Thoracic aorta (tissue), 2 donors: ENCODE results near the gene PTX3. TPM values are rescaled to one million over a fixed set of nuclear protein-coding genes. Genes with fewer than 3 reads are reported as not detected.

ENCODE experiments used
- ATAC-seq: fragments of 150-250 bp; one replicate; pipeline ENCODE4 v1.8.0; 2017; ENCODE audit warnings: low read depth; ENCODE audit not compliant: insufficient number of reproducible peaks, low FRiP score
- DNase-seq: peaks from one replicate; pipeline ENCODE4 v3.0.0-alpha.2; 2020; ENCODE audit warnings: low spot score
- H3K27ac ChIP-seq, 2 donors: fragments of 200-600 bp; sonication (generic); 1 replicate in 1 of 2; 2 replicates in 1 of 2; pipeline ENCODE4 v1.5.1; 2016; ENCODE audit warnings: mild to moderate bottlenecking in 2 of 2, moderate library complexity in 2 of 2
- H3K27me3 ChIP-seq: fragments of 200-600 bp; sonication (generic); replicated peaks from 2 replicates; pipeline ENCODE4 v1.6.0; 2016; ENCODE audit warnings: mild to moderate bottlenecking; ENCODE audit not compliant: insufficient read depth
- H3K36me3 ChIP-seq: fragments of 200-600 bp; sonication (generic); one replicate; pipeline ENCODE4 v1.5.1; 2016
- H3K4me1 ChIP-seq, 2 donors: fragments of 200-600 bp; sonication (generic); 1 replicate in 1 of 2; 2 replicates in 1 of 2; pipeline versions ENCODE4 v1.5.1 to v1.6.0; 2016; ENCODE audit warnings: low read depth in 2 of 2, mild to moderate bottlenecking in 1 of 2; ENCODE audit not compliant: control insufficient read depth in 1 of 2
- H3K4me3 ChIP-seq: fragments of 200-600 bp; sonication (generic); 2 replicates; pipeline ENCODE4 v1.5.1; 2016; ENCODE audit warnings: mild to moderate bottlenecking
- H3K9me3 ChIP-seq: fragments of 200-600 bp; sonication (generic); 2 replicates; pipeline ENCODE4 v1.5.1; 2016
- CTCF ChIP-seq: fragments of 200-600 bp; sonication (generic); IDR thresholded peaks from one replicate; pipeline ENCODE4 v1.5.1; 2019; ENCODE audit warnings: antibody characterized with exemption
- total RNA-seq, 2 donors: library from RNA; depleted of rRNA; stranded (reverse); fragments of >200 nt; gene quantifications; one replicate each; pipeline versions ENCODE4 v1.1.0 to v1.2.3, GENCODE V29; 2016

PTX3 gene
- total RNA-seq, 2 donors from 2014 or later = 5.0 to 175 TPM

- no peak for TF ChIP-seq CTCF
- no peaks in the 10 kb centered on the region for H3K4me1 ChIP-seq
- H3K9me3 ChIP-seq = no peaks in the 10 kb centered on the region
- no peak overlapping the region for H3K4me3 ChIP-seq
- no peaks in the 10 kb centered on the region for H3K36me3 ChIP-seq
- no peaks in the 10 kb centered on the region for H3K27me3 ChIP-seq
- ATAC-seq = no peak
- DNase-seq = no peak
- H3K27ac ChIP-seq = no peak overlapping the region
Measured at GRCh38 chr3:157479464-157480243, 43.0 kb downstream of the PTX3 start.

GRCh38 chr3:157487339-157487738 is 50.7 kb downstream of the PTX3 start:
- no peak for ATAC-seq
- no peak for TF ChIP-seq CTCF
- no peaks in the 10 kb centered on the region for H3K36me3 ChIP-seq

GRCh38 chr3:157488144-157488543 is 51.5 kb downstream of the PTX3 start:
- ATAC-seq (no peak), DNase-seq (no peak)
- Histone ChIP-seq H3K4me3 (no peak overlapping the region), H3K4me1 (no peaks in the 10 kb centered on the region), H3K36me3 (no peaks in the 10 kb centered on the region), H3K27ac (no peak overlapping the region), H3K27me3 (no peaks in the 10 kb centered on the region), H3K9me3 (no peaks in the 10 kb centered on the region)
- TF ChIP-seq CTCF = no peak

More at GRCh38 chr3:157487339-157487738, 50.7 kb downstream of the PTX3 start:
- no peaks in the 10 kb centered on the region for H3K4me1 ChIP-seq
- H3K27ac ChIP-seq = no peak overlapping the region
- no peak overlapping the region for H3K4me3 ChIP-seq
- DNase-seq = no peak
- H3K27me3 ChIP-seq = no peaks in the 10 kb centered on the region
- no peaks in the 10 kb centered on the region for H3K9me3 ChIP-seq

- Histone ChIP-seq H3K27ac (no peak overlapping the region), H3K27me3 (no peaks in the 10 kb centered on the region), H3K36me3 (no peaks in the 10 kb centered on the region), H3K9me3 (no peaks in the 10 kb centered on the region), H3K4me1 (no peaks in the 10 kb centered on the region), H3K4me3 (no peak overlapping the region)
- TF ChIP-seq CTCF = no peak
- no peak for ATAC-seq
- no peak for DNase-seq
Measured at GRCh38 chr3:157491136-157491535, 54.5 kb downstream of the PTX3 start.

Other genes starting within 250 kb of the PTX3 start
- under 1 TPM in 1 of 2 donors, not detected in 1; 0.21 TPM for gene VEPH1, start 66.6 kb downstream of the PTX3 start, total RNA-seq